K562 (cell line): ENCODE data around the gene HMBS. TPM values are rescaled to one million over a fixed set of nuclear protein-coding genes. Genes with fewer than 3 reads are reported as not detected.

Source experiments
- ATAC-seq: fragments of 200-7000 bp; cut with Tn5 transposase; 3 replicates; pipeline ENCODE4 v1.9.1; 2020; ENCODE audit warnings: moderate library complexity
- BruUV-seq: library from RNA; stranded (reverse); fragments of 400-500 nt; replicated peaks from 2 replicates; lab custom pipeline; 2021; lab: Mats Ljungman, UMichigan
- CTCF ChIA-PET: fragments of 300-600 bp; formaldehyde crosslinking; extraction: SDS; loops from one replicate; lab custom pipeline; 2021; ENCODE audit warnings: low intra/inter-chr PET ratio; lab: Yijun Ruan, JAX
- POLR2A ChIA-PET: fragments of 300-600, 350-650 bp; sonication (Branson Sonifier 250); formaldehyde crosslinking; extraction: SDS; loops from one replicate; lab custom pipeline; 2021; ENCODE audit warnings: antibody characterized with exemption, inconsistent platforms; lab: Yijun Ruan, JAX
- DNase-seq, 4 experiments: peaks; one replicate each; pipeline versions ENCODE4 v3.0.0 to v3.0.0-alpha.2; 2011 to 2018; ENCODE audit warnings: low spot score in 3 of 4, mixed read lengths in 3 of 4; ENCODE audit errors: extremely low read depth in 1 of 4
- FAIRE-seq: peaks from 2 replicates; lab custom pipeline; 2011; peaks lifted over from hg19 to GRCh38; lab: Jason Lieb, UNC
- H2AFZ ChIP-seq: 2 replicates; pipeline ENCODE4 v1.6.0; 2011; ENCODE audit warnings: low read depth, low read length, control low read depth, inconsistent platforms
- H3K27ac ChIP-seq: fragments of 200-600 bp; 3 replicates; pipeline ENCODE4 v1.8.0; 2011; ENCODE audit warnings: low read depth, mild to moderate bottlenecking, control low read depth, inconsistent platforms, low read length, moderate library complexity, mixed read lengths; ENCODE audit errors: extremely low read depth
- H3K27me3 ChIP-seq, 2 experiments: fragments of 300-600 bp in 1 of 2; 2 replicates in 1 of 2; 3 replicates in 1 of 2; pipeline versions ENCODE4 v1.6.0 to v1.8.0; 2011; ENCODE audit warnings: inconsistent platforms in 2 of 2, low read length in 2 of 2, mild to moderate bottlenecking in 1 of 2, mixed read lengths in 1 of 2, moderate library complexity in 1 of 2; ENCODE audit not compliant: control insufficient read depth in 2 of 2, insufficient read depth in 2 of 2
- H3K36me3 ChIP-seq: fragments of 300-600 bp; 3 replicates; pipeline ENCODE4 v1.8.0; 2011; ENCODE audit warnings: mild to moderate bottlenecking, low read length, inconsistent platforms; ENCODE audit not compliant: control insufficient read depth, insufficient read depth
- H3K4me1 ChIP-seq, 2 experiments: fragments of 200-600 bp in 1 of 2; replicated peaks in 1 of 2; 2 replicates in 1 of 2; 3 replicates in 1 of 2; pipeline versions ENCODE4 v1.5.1 to v1.8.0; 2011; ENCODE audit warnings: inconsistent platforms in 2 of 2, low read length in 2 of 2, mild to moderate bottlenecking in 1 of 2, mixed read lengths in 1 of 2, moderate library complexity in 1 of 2; ENCODE audit not compliant: control insufficient read depth in 2 of 2, insufficient read depth in 2 of 2
- H3K4me2 ChIP-seq: 2 replicates; pipeline ENCODE4 v1.6.1; 2011; ENCODE audit warnings: low read length, control low read depth, inconsistent platforms, mixed read lengths; ENCODE audit not compliant: insufficient read depth
- H3K4me3 ChIP-seq: fragments of 200-600 bp; sonication (generic), shearing (Covaris generic); 2 replicates; pipeline ENCODE4 v1.5.1; 2016; ENCODE audit warnings: control low read depth, inconsistent platforms
- H3K79me2 ChIP-seq: fragments of 200-600 bp; 3 replicates; pipeline ENCODE4 v1.8.0; 2011; ENCODE audit warnings: low read length, inconsistent platforms; ENCODE audit not compliant: control insufficient read depth, insufficient read depth
- H3K9ac ChIP-seq, 2 experiments: 2 replicates each; pipeline versions ENCODE4 v1.6.0 to v1.6.1; 2011; ENCODE audit warnings: low read depth in 2 of 2, low read length in 2 of 2, control low read depth in 1 of 2, inconsistent platforms in 1 of 2, mild to moderate bottlenecking in 1 of 2, mixed read lengths in 1 of 2; ENCODE audit not compliant: insufficient read depth in 1 of 2
- H3K9me1 ChIP-seq: one replicate; pipeline ENCODE4 v1.6.0; 2011; ENCODE audit warnings: inconsistent platforms, mild to moderate bottlenecking, low read length, moderate library complexity; ENCODE audit not compliant: control insufficient read depth, insufficient read depth
- H3K9me3 ChIP-seq: replicated peaks from 2 replicates; pipeline ENCODE4 v1.5.1; 2011; ENCODE audit warnings: low read depth, low read length, inconsistent platforms; ENCODE audit not compliant: control insufficient read depth, insufficient read depth
- H4K20me1 ChIP-seq: replicated peaks from 2 replicates; pipeline ENCODE4 v1.6.1; 2011; ENCODE audit warnings: low read length, inconsistent platforms, mixed read lengths; ENCODE audit not compliant: control insufficient read depth, insufficient read depth
- ARID2 ChIP-seq: fragments of 450-650 bp; IDR thresholded peaks from 2 replicates; pipeline ENCODE4 v1.6.1; 2017; ENCODE audit warnings: antibody characterized with exemption, mild to moderate bottlenecking
- DACH1 ChIP-seq: fragments of 450-650 bp; IDR thresholded peaks from 2 replicates; pipeline ENCODE4 v1.6.1; 2018; ENCODE audit not compliant: partially characterized antibody
- FOXK2 ChIP-seq, 2 experiments: fragments of 450-650 bp; IDR thresholded peaks in 1 of 2; conservative IDR thresholded peaks in 1 of 2; 2 replicates each; pipeline ENCODE4 v1.6.1; 2016; ENCODE audit warnings: low read depth in 2 of 2, mild to moderate bottlenecking in 1 of 2
- L3MBTL2 ChIP-seq: fragments of 450-650 bp; IDR thresholded peaks from 2 replicates; pipeline ENCODE4 v1.6.1; 2016; ENCODE audit warnings: mild to moderate bottlenecking, moderate library complexity
- MTA1 ChIP-seq: fragments of 450-650 bp; IDR thresholded peaks from 2 replicates; pipeline ENCODE4 v1.6.1; 2017; ENCODE audit warnings: borderline replicate concordance
- NR2C1 ChIP-seq, 2 experiments: fragments of 450-650 bp; IDR thresholded peaks; 2 replicates each; pipeline ENCODE4 v1.6.1; 2017; ENCODE audit warnings: mild to moderate bottlenecking in 2 of 2, antibody characterized with exemption in 1 of 2, inconsistent platforms in 1 of 2, missing compliant biosample characterization in 1 of 2, missing genetic modification characterization in 1 of 2
- PPARD ChIP-seq: fragments of 250-450 bp; sonication (Bioruptor Pico); IDR thresholded peaks from 2 replicates; pipeline ENCODE4 v1.8.0; 2022; ENCODE audit warnings: inconsistent platforms, mild to moderate bottlenecking, moderate library complexity
- TSHZ1 ChIP-seq: fragments of 250-450 bp; sonication (Bioruptor Pico); IDR thresholded peaks from 2 replicates; pipeline ENCODE4 v1.4.0; 2020; ENCODE audit warnings: mild to moderate bottlenecking, moderate library complexity
- WGBS: fragments of 100-300 bp; shearing (Covaris generic); methylation state at CpG from one replicate; pipeline ENCODE4 v1.1.6; 2016; ENCODE audit warnings: low coverage, mixed read lengths; ENCODE audit not compliant: insufficient coverage; ENCODE audit errors: missing lambda C conversion rate; 5-methylcytosine and 5-hydroxymethylcytosine counted together
- in situ Hi-C: fragments of 300-500 bp; cut with MboI; formaldehyde crosslinking; loops from 4 replicates; pipeline ENCODE4 v1.15.0; 2018; ENCODE audit warnings: inconsistent platforms, mixed read lengths
- intact Hi-C: fragments of 100-400 bp; cut with micrococcal nuclease; formaldehyde crosslinking; loops from 2 replicates; pipeline ENCODE4 v1.14.2; 2022
- polyA plus RNA-seq, 8 experiments: library from polyadenylated mRNA; depleted of rRNA in 4 of 8; stranded (reverse) in 5 of 8; unstranded in 3 of 8; fragments of >200 nt; fragmentation: Nextera tagmentation in 2 of 8; fragmentation: Illumina TruSeq in 1 of 8; extraction: Ambion mirVana in 2 of 8; extraction: Trizol in 1 of 8; gene quantifications; 2 replicates each; pipeline versions ENCODE4 v1.2.1 to v1.2.3, GENCODE V29; 2011 to 2014; ENCODE audit warnings: inconsistent platforms in 1 of 8, missing spikeins in 1 of 8
- total RNA-seq, 7 experiments: library from RNA; depleted of rRNA in 6 of 7; stranded (reverse); fragments of >200 nt in 6 of 7; fragmentation: Illumina TruSeq in 2 of 7; extraction: Trizol in 2 of 7; gene quantifications; 2 replicates each; pipeline versions ENCODE4 v1.2.1 to v1.2.3, GENCODE V29; 2011 to 2021; ENCODE audit warnings: low replicate concordance in 1 of 7

The HMBS gene
- total and polyA plus RNA-seq, 9 of the 15 experiments (the other 6 are each of a cell fraction or from before 2014, with no cell fraction given), result 56.9 to 385 (median 286) TPM

- intact Hi-C loops (loop anchor here (2.0 to 5.0 kb wide), 4 partner anchors 57 to 188 kb away; partner anchors contain the start of genes RPS25, SLC37A4 and TRAPPC4), in situ Hi-C loops (loop anchor here (5.0 kb wide), 1 partner anchor 97 kb away; no protein-coding TSS in a partner anchor)
- no peaks in the 10 kb centered on the region for H3K9me1 ChIP-seq
- H3K4me3 ChIP-seq, result peak overlapping the region; percentile 79
- H3K4me2 ChIP-seq, result peak overlapping the region; percentile 96
- peak overlapping the region; percentile 99; the same call in 2 of the 3 replicates for H3K27ac ChIP-seq
- peak overlapping the region; percentile 94 to 96 for H3K9ac ChIP-seq
- H4K20me1 ChIP-seq, result no peaks in the 10 kb centered on the region
- peak overlapping the region; percentile 59 for H2AFZ ChIP-seq
- ChIA-PET POLR2A (interaction anchor here (0.6 kb wide), 1 partner anchor 227 kb away, joined by 3 read pairs; no protein-coding TSS in a partner anchor), CTCF (interaction anchor here (0.9 kb wide), 1 partner anchor 223 kb away, joined by 3 read pairs; no protein-coding TSS in a partner anchor)
- ATAC-seq, result no peak
- BruUV-seq, result no TSS peak
- H3K9me3 ChIP-seq, result no peaks in the 10 kb centered on the region
- 13% methylated on average over 11 of the region's 11 CpGs for WGBS
- H3K36me3 ChIP-seq, result peaks cover 37% of the 10 kb centered on the region
- FAIRE-seq, result peak; percentile 44
- no peaks in the 10 kb centered on the region for H3K27me3 ChIP-seq
- H3K4me1 ChIP-seq, result peaks cover 23 to 25% of the 10 kb centered on the region in 2 experiments; a peak in 4 of 5 replicates
- DNase-seq, result peak in 2 of 4 experiments; percentile 40 to 64
- H3K79me2 ChIP-seq, result peaks cover 30% of the 10 kb centered on the region
- TF ChIP-seq FOXK2 (conservative IDR thresholded peaks at IDR 0.05 in 1 of 2, IDR thresholded peaks at IDR 0.05 in 1 of 2; ENCODE audit: low read depth in 2 of 2) (peak in 1 of 2 experiments; percentile 65; a peak in 2 of 4 replicates), MTA1 (peak; percentile 47; the same call in 1 of the 2 replicates), PPARD (CRISPR knock-in tag) (no peak), DACH1 (no peak), NR2C1 (IDR thresholded peaks at IDR 0.05) (peak; percentile 20; the same call in 1 of the 2 replicates), NR2C1 (tag; IDR thresholded peaks at IDR 0.05) (no peak), L3MBTL2 (no peak), TSHZ1 (CRISPR knock-in tag) (no peak), ARID2 (peak; percentile 11; the same call in 1 of the 2 replicates)
Observed at GRCh38 chr11:119100246-119100970, 15.7 kb downstream of the HMBS start.
